AG10803 (cell line): ENCODE measurements around the gene ZNF410.

Source experiments
- DNase-seq: peaks from one replicate; pipeline ENCODE4 v3.0.0; 2010; ENCODE audit warnings: low read depth
- H3K4me3 ChIP-seq: 2 replicates; pipeline ENCODE4 v1.5.1; 2011; ENCODE audit warnings: mild to moderate bottlenecking, low read length, control low read depth
- TF ChIP-seq, protein P1 (sequence below): conservative IDR thresholded peaks from 2 replicates; pipeline ENCODE4 v1.5.1; 2011; ENCODE audit warnings: mild to moderate bottlenecking, low read length, control low read depth, inconsistent platforms

ZNF410 gene

DNA sequence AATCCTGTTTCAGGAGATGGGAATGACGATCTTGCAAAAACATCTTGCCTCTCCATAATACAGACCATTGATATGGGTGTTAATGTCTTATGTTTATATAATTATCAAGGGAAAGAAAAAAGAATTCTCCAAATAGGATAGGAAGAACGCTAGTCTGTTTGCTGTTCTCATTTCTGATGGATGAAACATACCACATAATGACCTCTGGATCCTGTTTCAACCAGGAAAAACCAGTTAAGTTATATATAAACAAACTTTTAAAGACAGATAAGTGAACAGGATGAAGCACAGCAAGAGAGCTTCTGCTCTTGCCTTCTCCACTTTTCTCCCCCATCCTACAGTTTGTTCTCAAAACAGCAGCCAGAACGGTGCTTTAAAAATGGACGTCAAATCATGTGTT lies 91.2 kb downstream of the ZNF410 start:
- no peak overlapping the region for H3K4me3 ChIP-seq
- TF ChIP-seq, protein P1, sequence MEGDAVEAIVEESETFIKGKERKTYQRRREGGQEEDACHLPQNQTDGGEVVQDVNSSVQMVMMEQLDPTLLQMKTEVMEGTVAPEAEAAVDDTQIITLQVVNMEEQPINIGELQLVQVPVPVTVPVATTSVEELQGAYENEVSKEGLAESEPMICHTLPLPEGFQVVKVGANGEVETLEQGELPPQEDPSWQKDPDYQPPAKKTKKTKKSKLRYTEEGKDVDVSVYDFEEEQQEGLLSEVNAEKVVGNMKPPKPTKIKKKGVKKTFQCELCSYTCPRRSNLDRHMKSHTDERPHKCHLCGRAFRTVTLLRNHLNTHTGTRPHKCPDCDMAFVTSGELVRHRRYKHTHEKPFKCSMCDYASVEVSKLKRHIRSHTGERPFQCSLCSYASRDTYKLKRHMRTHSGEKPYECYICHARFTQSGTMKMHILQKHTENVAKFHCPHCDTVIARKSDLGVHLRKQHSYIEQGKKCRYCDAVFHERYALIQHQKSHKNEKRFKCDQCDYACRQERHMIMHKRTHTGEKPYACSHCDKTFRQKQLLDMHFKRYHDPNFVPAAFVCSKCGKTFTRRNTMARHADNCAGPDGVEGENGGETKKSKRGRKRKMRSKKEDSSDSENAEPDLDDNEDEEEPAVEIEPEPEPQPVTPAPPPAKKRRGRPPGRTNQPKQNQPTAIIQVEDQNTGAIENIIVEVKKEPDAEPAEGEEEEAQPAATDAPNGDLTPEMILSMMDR = no peak
- no peak for DNase-seq
